Measurements from ENCODE around the gene MAP1LC3A.

DNA sequence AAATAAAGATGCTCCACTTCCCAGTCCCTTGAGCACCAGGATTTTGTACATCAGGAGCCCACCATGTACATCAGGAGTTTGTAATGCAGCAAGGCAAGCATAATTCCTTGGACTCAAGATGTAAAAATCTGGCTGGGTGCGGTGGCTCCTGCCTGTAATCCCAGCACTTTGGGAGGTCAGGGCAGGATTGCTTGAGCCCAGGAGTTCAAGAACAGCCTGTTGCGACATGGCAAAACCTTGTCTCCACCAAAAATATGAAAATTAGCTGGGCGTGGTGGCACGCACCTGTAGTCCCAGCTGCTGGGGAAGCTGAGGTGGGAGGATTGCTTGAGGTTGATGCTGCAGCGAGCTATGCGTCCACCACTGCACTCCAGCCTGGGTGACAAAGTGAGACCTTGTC lies 16.1 kb upstream of the MAP1LC3A start:
- TF ChIP-seq CTCF (IDR thresholded peaks at IDR 0.05; ENCODE audit: insufficient read depth, low read length, poor library complexity, severe bottlenecking), result no peak
- no peak for TF ChIP-seq EZH2phosphoT487 (conservative IDR thresholded peaks at IDR 0.05; ENCODE audit: low read length)

Measured in SU-DHL-6 (cell line).